T-cell (primary cell): Measurements from ENCODE around the gene ACER3. TPM values are rescaled to one million over a fixed set of nuclear protein-coding genes. Genes with fewer than 3 reads are reported as not detected.

ENCODE experiments used
- ATAC-seq, 4 experiments: fragments of 200-7000 bp in 3 of 4; fragments of 150-1000 bp in 1 of 4; cut with Tn5 transposase; replicated peaks in 1 of 4; 1 replicate in 3 of 4; 2 replicates in 1 of 4; pipeline ENCODE4 v1.10.0; 2021; ENCODE audit warnings: moderate library complexity in 3 of 4, mild to moderate bottlenecking in 2 of 4, moderate number of reproducible peaks in 1 of 4
- CTCF ChIA-PET, 2 donors: fragments of 300-600 bp; sonication (Branson Sonifier 250); formaldehyde crosslinking; loops; one replicate each; lab custom pipeline; 2022; ENCODE audit warnings: antibody characterized with exemption in 2 of 2; lab: Charles Lee
- POLR2A ChIA-PET, 2 donors: fragments of 300-600 bp; sonication (Branson Sonifier 250); formaldehyde crosslinking; loops; one replicate each; lab custom pipeline; 2022; ENCODE audit warnings: antibody characterized with exemption in 2 of 2; lab: Charles Lee
- DNase-seq, 35 experiments: peaks; one replicate each; pipeline versions ENCODE4 v3.0.0 to v3.0.0-alpha.2; 2013 to 2023
- H3K27ac ChIP-seq: one replicate; pipeline ENCODE4 v1.5.1; 2013; ENCODE audit warnings: low read length
- H3K27me3 ChIP-seq, 2 experiments: replicated peaks in 1 of 2; 1 replicate in 1 of 2; 2 replicates in 1 of 2; pipeline versions ENCODE4 v1.6.1 to v1.7.0; 2013; ENCODE audit warnings: low read length in 1 of 2, mixed read lengths in 1 of 2; ENCODE audit not compliant: control insufficient read depth in 2 of 2, insufficient read depth in 2 of 2; ENCODE audit errors: extremely low read depth in 1 of 2
- H3K36me3 ChIP-seq, 2 donors: 1 replicate in 1 of 2; 2 replicates in 1 of 2; pipeline versions ENCODE4 v1.6.1 to v1.7.0; 2013; ENCODE audit warnings: low read length in 1 of 2; ENCODE audit not compliant: control insufficient read depth in 2 of 2, insufficient read depth in 1 of 2; ENCODE audit errors: extremely low read depth in 1 of 2
- H3K4me1 ChIP-seq, 2 experiments: 1 replicate in 1 of 2; 2 replicates in 1 of 2; pipeline versions ENCODE4 v1.6.1 to v1.7.0; 2013; ENCODE audit warnings: low read length in 2 of 2, mixed read lengths in 1 of 2; ENCODE audit not compliant: insufficient read depth in 2 of 2, control insufficient read depth in 1 of 2; ENCODE audit errors: extremely low read depth in 1 of 2
- H3K4me3 ChIP-seq, 2 donors: 1 replicate in 1 of 2; 2 replicates in 1 of 2; pipeline versions ENCODE4 v1.5.1 to v1.7.0; 2013; ENCODE audit warnings: mild to moderate bottlenecking in 2 of 2, low read length in 1 of 2, moderate library complexity in 1 of 2; ENCODE audit not compliant: control insufficient read depth in 1 of 2; ENCODE audit errors: extremely low read depth in 1 of 2
- H3K9me3 ChIP-seq: 2 replicates; pipeline ENCODE4 v1.7.0; 2013
- H3K27ac Mint-ChIP-seq, 2 donors: one replicate each; pipeline ENCODE4 v1.8.0; 2020 to 2021; ENCODE audit warnings: mild to moderate bottlenecking in 2 of 2, mixed read lengths in 2 of 2
- H3K27me3 Mint-ChIP-seq, 2 donors: one replicate each; pipeline ENCODE4 v1.8.0; 2021 to 2022; ENCODE audit warnings: mixed read lengths in 2 of 2
- H3K36me3 Mint-ChIP-seq: one replicate; pipeline ENCODE4 v1.8.0; 2021; ENCODE audit warnings: mixed read lengths
- H3K4me1 Mint-ChIP-seq, 3 donors: one replicate each; pipeline ENCODE4 v1.8.0; 2020 to 2022; ENCODE audit warnings: mixed read lengths in 3 of 3, mild to moderate bottlenecking in 1 of 3
- H3K4me3 Mint-ChIP-seq, 3 donors: one replicate each; pipeline ENCODE4 v1.8.0; 2020 to 2022; ENCODE audit warnings: mild to moderate bottlenecking in 3 of 3, mixed read lengths in 3 of 3, moderate library complexity in 3 of 3
- H3K9me3 Mint-ChIP-seq, 3 donors: one replicate each; pipeline ENCODE4 v1.8.0; 2020 to 2022; ENCODE audit warnings: mixed read lengths in 3 of 3
- WGBS: methylation state at CpG from one replicate; pipeline ENCODE4 v1.1.5; 2013; ENCODE audit warnings: missing lambda C conversion rate; ENCODE audit not compliant: insufficient coverage; 5-methylcytosine and 5-hydroxymethylcytosine counted together
- total RNA-seq, 35 experiments: library from RNA in 6 of 35; stranded (reverse) in 6 of 35; fragments of 120-200 nt in 1 of 35; gene quantifications; one replicate each; pipeline versions ENCODE4 v1.2.1 to v1.2.4 and lab custom pipeline; 2013 to 2026

The ACER3 gene
- total RNA-seq, 5 donors from 2014 or later (not counting 1 experiment from before 2014, with no cell fraction given) = 4.3 to 9.0 (median 5.2) TPM

GRCh38 chr11:76841923-76842452, 18.7 kb upstream of the ACER3 start:
- CTCF ChIA-PET = interaction anchor here in 1 of 2 donors (0.6 kb wide), 1 partner anchor 608 kb away, joined by 4 read pairs; no protein-coding TSS in a partner anchor
- Histone ChIP-seq H3K9me3 (no peaks in the 10 kb centered on the region), H3K36me3 (no peaks in the 10 kb centered on the region), H3K4me3 (no peak overlapping the region), H3K4me1 (no peaks in the 10 kb centered on the region), H3K27me3 (peaks cover 0 to 13% of the 10 kb centered on the region in 2 experiments), H3K27ac (no peak overlapping the region)
- Mint-ChIP-seq H3K4me3 (no peak overlapping the region), H3K9me3 (no peaks in the 10 kb centered on the region), H3K4me1 (no peaks in the 10 kb centered on the region), H3K27me3 (peaks cover 36 to 40% of the 10 kb centered on the region in 2 donors), H3K36me3 (no peaks in the 10 kb centered on the region), H3K27ac (no peak overlapping the region)
- DNase-seq = no peak
- POLR2A ChIA-PET = interaction anchor here in 1 of 2 donors (0.8 kb wide), 1 partner anchor 24 kb away, joined by 3 read pairs; no protein-coding TSS in a partner anchor
- ATAC-seq = no peak
- WGBS = 83% methylated on average over 3 of the region's 4 CpGs

GRCh38 chr11:76843907-76844306, 16.8 kb upstream of the ACER3 start:
- H3K27me3 ChIP-seq = peaks cover 0 to 5% of the 10 kb centered on the region in 2 experiments
- no peak overlapping the region for H3K4me3 ChIP-seq
- DNase-seq (no peak), ATAC-seq (no peak)
- WGBS = no CpG with 5 or more reads among the region's 3 CpGs
- ChIA-PET CTCF (no interaction called here), POLR2A (no interaction called here)
- H3K4me1 Mint-ChIP-seq = no peaks in the 10 kb centered on the region
- no peaks in the 10 kb centered on the region for H3K9me3 Mint-ChIP-seq
- no peaks in the 10 kb centered on the region for H3K36me3 Mint-ChIP-seq
- H3K27ac ChIP-seq = no peak overlapping the region
- no peak overlapping the region for H3K27ac Mint-ChIP-seq
- peaks cover 42 to 48% of the 10 kb centered on the region in 2 donors for H3K27me3 Mint-ChIP-seq
- no peak overlapping the region for H3K4me3 Mint-ChIP-seq
- H3K9me3 ChIP-seq = no peaks in the 10 kb centered on the region
- H3K36me3 ChIP-seq = no peaks in the 10 kb centered on the region
- no peaks in the 10 kb centered on the region for H3K4me1 ChIP-seq

- ChIA-PET CTCF (no interaction called here), POLR2A (interaction anchor here in 1 of 2 donors (0.6 kb wide), 1 partner anchor 37 kb away, joined by 3 read pairs; no protein-coding TSS in a partner anchor)
- H3K27me3 Mint-ChIP-seq = peaks cover 41 to 49% of the 10 kb centered on the region in 2 donors
These were observed 16.2 kb upstream of the ACER3 start for GRCh38 chr11:76844511-76844910.

GRCh38 chr11:76845069-76845468, 15.6 kb upstream of the ACER3 start:
- no peaks in the 10 kb centered on the region for H3K36me3 ChIP-seq
- CTCF ChIA-PET = no interaction called here
- H3K9me3 ChIP-seq = no peaks in the 10 kb centered on the region
- Mint-ChIP-seq H3K27ac (no peak overlapping the region), H3K4me1 (no peaks in the 10 kb centered on the region), H3K9me3 (no peaks in the 10 kb centered on the region), H3K4me3 (no peak overlapping the region), H3K36me3 (no peaks in the 10 kb centered on the region), H3K27me3 (peaks cover 41 to 51% of the 10 kb centered on the region in 2 donors)
- peaks cover 0 to 5% of the 10 kb centered on the region in 2 experiments for H3K27me3 ChIP-seq
- H3K27ac ChIP-seq = no peak overlapping the region
- H3K4me3 ChIP-seq = no peak overlapping the region
- H3K4me1 ChIP-seq = no peaks in the 10 kb centered on the region
- DNase-seq (no peak), ATAC-seq (no peak)
- WGBS = no CpG with 5 or more reads among the region's 3 CpGs
- POLR2A ChIA-PET = interaction anchor here in 1 of 2 donors (0.6 kb wide), 1 partner anchor 36 kb away, joined by 3 read pairs; no protein-coding TSS in a partner anchor

More at GRCh38 chr11:76844511-76844910, 16.2 kb upstream of the ACER3 start:
- H3K36me3 ChIP-seq = no peaks in the 10 kb centered on the region
- DNase-seq = no peak
- no peak overlapping the region for H3K27ac ChIP-seq
- H3K4me3 ChIP-seq = no peak overlapping the region
- Mint-ChIP-seq H3K4me3 (no peak overlapping the region), H3K27ac (no peak overlapping the region), H3K4me1 (no peaks in the 10 kb centered on the region), H3K9me3 (no peaks in the 10 kb centered on the region), H3K36me3 (no peaks in the 10 kb centered on the region)
- no peaks in the 10 kb centered on the region for H3K9me3 ChIP-seq
- H3K4me1 ChIP-seq = no peaks in the 10 kb centered on the region
- H3K27me3 ChIP-seq = peaks cover 0 to 5% of the 10 kb centered on the region in 2 experiments
- 87% methylated on average over 3 of the region's 10 CpGs for WGBS
- ATAC-seq = no peak

- Histone ChIP-seq H3K4me1 (no peaks in the 10 kb centered on the region), H3K4me3 (no peak overlapping the region), H3K9me3 (no peaks in the 10 kb centered on the region), H3K36me3 (no peaks in the 10 kb centered on the region), H3K27ac (no peak overlapping the region), H3K27me3 (peaks cover 0 to 7% of the 10 kb centered on the region in 2 experiments)
- Mint-ChIP-seq H3K4me1 (no peaks in the 10 kb centered on the region), H3K36me3 (no peaks in the 10 kb centered on the region), H3K9me3 (no peaks in the 10 kb centered on the region), H3K27ac (no peak overlapping the region), H3K27me3 (peaks cover 34 to 45% of the 10 kb centered on the region in 2 donors), H3K4me3 (no peak overlapping the region)
- DNase-seq (no peak), ATAC-seq (no peak)
- ChIA-PET CTCF (interaction anchor here in 1 of 2 donors (0.7 kb wide), 1 partner anchor 101 kb away, joined by 4 read pairs; no protein-coding TSS in a partner anchor), POLR2A (no interaction called here)
- WGBS = no CpG with 5 or more reads among the region's 3 CpGs
These were observed 14.3 kb upstream of the ACER3 start for GRCh38 chr11:76846441-76846840.

- WGBS = no CpG with 5 or more reads among the region's 3 CpGs
- Histone ChIP-seq H3K27me3 (peaks cover 0 to 7% of the 10 kb centered on the region in 2 experiments), H3K4me1 (no peaks in the 10 kb centered on the region), H3K9me3 (no peaks in the 10 kb centered on the region), H3K4me3 (no peak overlapping the region), H3K27ac (no peak overlapping the region), H3K36me3 (no peaks in the 10 kb centered on the region)
- DNase-seq (no peak), ATAC-seq (no peak)
- Mint-ChIP-seq H3K9me3 (no peaks in the 10 kb centered on the region), H3K4me1 (no peaks in the 10 kb centered on the region), H3K27ac (no peak overlapping the region), H3K36me3 (no peaks in the 10 kb centered on the region), H3K4me3 (no peak overlapping the region), H3K27me3 (peaks cover 13 to 24% of the 10 kb centered on the region in 2 donors)
- ChIA-PET POLR2A (no interaction called here), CTCF (no interaction called here)
These were observed 11.3 kb upstream of the ACER3 start for GRCh38 chr11:76849376-76849775.
